Activated CD8-positive, alpha-beta T cell treated with anti-CD3 and anti-CD28 coated beads, Interleukin-2, amount 10 ng/mL, durations not matched to agents 7 days and 5 days (primary cell): ENCODE results near the gene SLC25A46. TPM values are rescaled to one million over a fixed set of nuclear protein-coding genes. Genes with fewer than 3 reads are reported as not detected.
"Not testable (repeated sequence)": the region's sequence is repeated elsewhere in the genome, so short reads cannot be mapped to it uniquely, and the experiment has no call there.

Experiments used
- ATAC-seq: fragments of 150-1000 bp; cut with Tn5 transposase; one replicate; pipeline ENCODE4 v1.10.0; 2021; ENCODE audit warnings: moderate library complexity
- CTCF ChIA-PET: fragments of 350-600 bp; sonication (Branson Sonifier 250); formaldehyde crosslinking; loops from one replicate; lab custom pipeline; 2021; ENCODE audit warnings: antibody characterized with exemption; lab: Charles Lee
- POLR2A ChIA-PET: fragments of 350-600 bp; sonication (Branson Sonifier 250); formaldehyde crosslinking; loops from one replicate; lab custom pipeline; 2021; ENCODE audit warnings: antibody characterized with exemption; lab: Charles Lee
- DNase-seq: peaks from one replicate; pipeline ENCODE4 v3.0.0-alpha.2; 2020
- H3K27ac Mint-ChIP-seq: one replicate; pipeline ENCODE4 v1.8.0; 2021; ENCODE audit warnings: mild to moderate bottlenecking, mixed read lengths
- H3K27me3 Mint-ChIP-seq: one replicate; pipeline ENCODE4 v1.8.0; 2021; ENCODE audit warnings: low read depth, mixed read lengths
- H3K36me3 Mint-ChIP-seq: one replicate; pipeline ENCODE4 v1.8.0; 2021; ENCODE audit warnings: low read depth, mixed read lengths
- H3K4me1 Mint-ChIP-seq: one replicate; pipeline ENCODE4 v1.8.0; 2021; ENCODE audit warnings: low read depth, mixed read lengths
- H3K4me3 Mint-ChIP-seq: one replicate; pipeline ENCODE4 v1.8.0; 2021; ENCODE audit warnings: mild to moderate bottlenecking, mixed read lengths
- H3K9me3 Mint-ChIP-seq: one replicate; pipeline ENCODE4 v1.8.0; 2022; ENCODE audit warnings: mixed read lengths; ENCODE audit not compliant: insufficient read depth
- total RNA-seq, 2 experiments: library from RNA; stranded (reverse); gene quantifications; one replicate each; pipeline ENCODE4 v1.2.3, GENCODE V29; 2021

Gene SLC25A46
- total RNA-seq, 2 experiments from 2014 or later, result 41.1 to 47.3 TPM

DNA sequence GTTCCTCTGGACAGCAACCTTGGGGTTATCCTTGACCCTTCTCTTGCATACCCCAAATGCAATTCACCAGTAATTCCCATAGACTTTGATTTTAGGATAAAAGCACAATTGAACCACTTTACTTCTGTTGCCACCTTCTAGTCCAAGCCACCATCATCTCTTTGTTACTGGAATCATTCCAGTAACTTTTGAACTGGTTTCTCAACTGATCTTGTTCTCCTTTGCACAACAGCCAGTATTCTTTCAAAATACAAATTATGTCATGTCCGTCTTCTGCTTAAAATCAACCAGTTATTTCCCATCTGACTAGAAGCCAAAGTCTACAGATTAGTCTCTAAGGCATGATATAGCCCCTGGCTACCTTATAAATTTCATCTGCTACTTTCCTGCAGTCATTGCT is 21.4 kb downstream of the SLC25A46 start:
- Mint-ChIP-seq H3K4me3 (no peak overlapping the region), H3K36me3 (peaks cover 23% of the 10 kb centered on the region), H3K27me3 (no peaks in the 10 kb centered on the region), H3K9me3 (no peaks in the 10 kb centered on the region), H3K27ac (no peak overlapping the region), H3K4me1 (no peaks in the 10 kb centered on the region)
- ChIA-PET POLR2A (no interaction called here), CTCF (no interaction called here)
- ATAC-seq (no peak), DNase-seq (no peak)

- ChIA-PET CTCF (interaction anchor here (1.2 kb wide), 1 partner anchor 12 kb away, joined by 3 read pairs; no protein-coding TSS in a partner anchor), POLR2A (no interaction called here)
- Mint-ChIP-seq H3K27ac (no peak overlapping the region), H3K36me3 (peaks cover 7% of the 10 kb centered on the region), H3K9me3 (no peaks in the 10 kb centered on the region), H3K27me3 (peaks cover 24% of the 10 kb centered on the region), H3K4me1 (no peaks in the 10 kb centered on the region), H3K4me3 (no peak overlapping the region)
- no peak for DNase-seq
- ATAC-seq, result no peak
Observed at GRCh38 chr5:110768138-110768860, 29.5 kb downstream of the SLC25A46 start.

DNA sequence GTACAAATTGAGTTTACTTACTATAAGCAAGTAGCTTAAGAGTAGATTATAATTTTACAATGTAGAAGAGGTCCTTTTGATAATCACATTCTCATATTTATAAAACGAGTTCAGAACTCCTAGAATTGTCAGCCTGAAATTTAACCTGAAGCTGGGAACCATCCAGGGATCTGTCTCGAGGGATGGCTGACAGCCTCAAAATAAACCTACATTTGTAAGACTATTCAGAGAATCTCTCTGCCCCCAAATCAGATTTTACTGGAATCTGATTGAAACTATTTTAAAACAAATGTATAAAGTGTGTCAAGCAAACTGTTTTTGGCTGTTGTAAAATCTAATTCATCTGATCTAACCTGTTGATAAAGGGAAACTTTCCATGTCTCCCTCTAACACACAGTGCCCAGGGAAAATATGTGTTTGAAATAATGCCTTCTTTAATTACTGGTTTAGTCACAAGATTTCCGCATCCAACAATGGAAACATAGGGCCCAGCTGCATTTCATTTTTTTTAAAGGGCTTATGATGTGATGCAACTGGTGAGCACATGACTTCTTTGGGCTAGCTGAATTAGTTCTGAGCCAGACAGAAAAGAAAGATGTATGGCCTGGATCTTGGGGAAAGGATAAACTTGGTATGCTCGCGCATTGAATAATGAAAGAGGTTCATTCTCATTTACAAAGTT is 30.3 kb downstream of the SLC25A46 start:
- Mint-ChIP-seq H3K27ac (no peak overlapping the region), H3K4me1 (no peaks in the 10 kb centered on the region), H3K4me3 (no peak overlapping the region), H3K36me3 (peaks cover 7% of the 10 kb centered on the region), H3K27me3 (peaks cover 24% of the 10 kb centered on the region), H3K9me3 (no peaks in the 10 kb centered on the region)
- ChIA-PET POLR2A (no interaction called here), CTCF (no interaction called here)
- DNase-seq (no peak), ATAC-seq (no peak)

DNA sequence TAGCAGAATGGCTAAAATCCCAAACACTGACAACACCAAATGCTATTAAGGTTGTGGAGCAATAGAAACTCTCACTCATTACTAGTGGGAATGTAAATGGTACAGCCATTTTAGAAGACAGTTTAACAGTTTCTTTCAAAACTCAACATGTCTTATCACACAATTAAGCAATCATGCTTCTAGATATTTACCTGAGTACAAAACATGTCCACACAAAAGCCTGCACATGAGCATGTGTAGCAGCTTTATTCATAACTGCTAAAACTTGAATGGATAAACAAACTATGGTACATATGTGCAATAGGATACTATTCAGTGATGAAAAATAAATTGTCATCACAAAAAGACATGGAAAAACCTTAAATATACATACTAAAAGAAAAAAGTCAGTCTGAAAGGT is 31.5 kb downstream of the SLC25A46 start:
- DNase-seq, result no peak
- CTCF ChIA-PET, result no interaction called here
- no peak for ATAC-seq
- H3K9me3 Mint-ChIP-seq, result no peaks in the 10 kb centered on the region
- H3K27me3 Mint-ChIP-seq, result peaks cover 24% of the 10 kb centered on the region
- H3K4me1 Mint-ChIP-seq, result no peaks in the 10 kb centered on the region
- no peak overlapping the region for H3K27ac Mint-ChIP-seq
- no peak overlapping the region for H3K4me3 Mint-ChIP-seq
- POLR2A ChIA-PET, result no interaction called here
- peaks cover under 1% of the 10 kb centered on the region for H3K36me3 Mint-ChIP-seq

GRCh38 chr5:110784901-110785300 is 46.1 kb downstream of the SLC25A46 start:
- no peak overlapping the region for H3K4me3 Mint-ChIP-seq

GRCh38 chr5:110785356-110785755 is 46.5 kb downstream of the SLC25A46 start:
- Mint-ChIP-seq H3K27me3 (no peaks in the 10 kb centered on the region), H3K4me1 (no peaks in the 10 kb centered on the region), H3K36me3 (no peaks in the 10 kb centered on the region), H3K4me3 (no peak overlapping the region), H3K9me3 (no peaks in the 10 kb centered on the region), H3K27ac (no peak overlapping the region)
- ATAC-seq (no peak), DNase-seq (no peak)
- ChIA-PET POLR2A (no interaction called here), CTCF (no interaction called here)

More at GRCh38 chr5:110784901-110785300, 46.1 kb downstream of the SLC25A46 start:
- Mint-ChIP-seq H3K4me1 (no peaks in the 10 kb centered on the region), H3K36me3 (no peaks in the 10 kb centered on the region), H3K27me3 (no peaks in the 10 kb centered on the region), H3K27ac (no peak overlapping the region), H3K9me3 (no peaks in the 10 kb centered on the region)
- POLR2A ChIA-PET, result no interaction called here
- ATAC-seq (no peak), DNase-seq (no peak)
- CTCF ChIA-PET, result no interaction called here

- ATAC-seq, H3K27ac Mint-ChIP-seq, POLR2A ChIA-PET, DNase-seq, H3K4me1 Mint-ChIP-seq, H3K27me3 Mint-ChIP-seq, H3K9me3 Mint-ChIP-seq, CTCF ChIA-PET, H3K4me3 Mint-ChIP-seq, H3K36me3 Mint-ChIP-seq: not testable (repeated sequence)
Observed at GRCh38 chr5:110788006-110788405, 49.2 kb downstream of the SLC25A46 start.

DNA sequence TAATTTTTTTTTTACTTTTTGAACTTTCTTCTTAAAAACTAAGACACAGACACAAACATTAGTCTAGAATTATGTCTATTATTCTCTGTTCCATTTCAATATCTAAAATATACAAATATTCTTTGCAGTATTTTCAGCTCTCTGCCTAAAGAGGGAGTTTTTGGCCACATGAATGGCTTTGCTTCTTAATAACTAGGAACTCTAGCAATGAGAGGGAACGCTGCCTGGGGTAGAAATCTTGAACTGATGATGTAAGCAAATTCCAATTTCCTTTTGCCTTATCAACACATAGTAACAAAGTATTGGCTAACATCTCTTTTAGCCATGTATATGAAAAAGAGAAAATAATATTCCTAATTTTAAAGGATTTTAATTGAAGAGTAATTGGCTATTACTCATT is 51.9 kb downstream of the SLC25A46 start:
- H3K27ac Mint-ChIP-seq, result no peak overlapping the region
- no peak for DNase-seq
- H3K4me1 Mint-ChIP-seq, result no peaks in the 10 kb centered on the region
- no peaks in the 10 kb centered on the region for H3K9me3 Mint-ChIP-seq
- H3K4me3 Mint-ChIP-seq, result no peak overlapping the region
- H3K27me3 Mint-ChIP-seq, result peaks cover 3% of the 10 kb centered on the region
- ChIA-PET POLR2A (no interaction called here), CTCF (no interaction called here)
- no peaks in the 10 kb centered on the region for H3K36me3 Mint-ChIP-seq
- ATAC-seq, result no peak

- H3K27me3 Mint-ChIP-seq, result no peaks in the 10 kb centered on the region
- no peak for ATAC-seq
- H3K9me3 Mint-ChIP-seq, result peaks cover 18% of the 10 kb centered on the region
Observed at GRCh38 chr5:110802998-110803397, 64.2 kb downstream of the SLC25A46 start.

GRCh38 chr5:110803467-110804326 is 64.9 kb downstream of the SLC25A46 start:
- Mint-ChIP-seq H3K9me3 (peaks cover 18% of the 10 kb centered on the region), H3K4me3 (no peak overlapping the region), H3K27ac (no peak overlapping the region), H3K36me3 (no peaks in the 10 kb centered on the region), H3K27me3 (no peaks in the 10 kb centered on the region), H3K4me1 (no peaks in the 10 kb centered on the region)
- POLR2A ChIA-PET, result no interaction called here
- ATAC-seq (no peak), DNase-seq (no peak)
- CTCF ChIA-PET, result interaction anchor here (0.9 kb wide), 1 partner anchor 1052 kb away, joined by 3 read pairs; no protein-coding TSS in a partner anchor

More at GRCh38 chr5:110802998-110803397, 64.2 kb downstream of the SLC25A46 start:
- no peak for DNase-seq
- CTCF ChIA-PET, result interaction anchor here (0.9 kb wide), 1 partner anchor 1053 kb away, joined by 3 read pairs; no protein-coding TSS in a partner anchor
- no peaks in the 10 kb centered on the region for H3K36me3 Mint-ChIP-seq
- H3K4me3 Mint-ChIP-seq, result no peak overlapping the region
- H3K4me1 Mint-ChIP-seq, result no peaks in the 10 kb centered on the region
- H3K27ac Mint-ChIP-seq, result no peak overlapping the region
- POLR2A ChIA-PET, result no interaction called here

GRCh38 chr5:110807169-110807568 is 68.4 kb downstream of the SLC25A46 start:
- peaks cover 18% of the 10 kb centered on the region for H3K9me3 Mint-ChIP-seq
- DNase-seq, result no peak
- POLR2A ChIA-PET, result no interaction called here
- ATAC-seq, result no peak
- CTCF ChIA-PET, result no interaction called here
- H3K4me1 Mint-ChIP-seq, result no peaks in the 10 kb centered on the region
- H3K27ac Mint-ChIP-seq, result no peak overlapping the region
- H3K4me3 Mint-ChIP-seq, result no peak overlapping the region
- H3K36me3 Mint-ChIP-seq, result no peaks in the 10 kb centered on the region
- no peaks in the 10 kb centered on the region for H3K27me3 Mint-ChIP-seq
